Right lobe of liver (tissue), 6 donors: ENCODE data around the gene CCNL1. TPM values are rescaled to one million over a fixed set of nuclear protein-coding genes. Genes with fewer than 3 reads are reported as not detected.
A peak's percentile ranks its signal among the peaks of the same experiment; 100 is the strongest.

Experiments
- ATAC-seq, 4 donors: fragments of 200-7000 bp; cut with Tn5 transposase; one replicate each; pipeline ENCODE4 v1.9.1; 2020; ENCODE audit warnings: mild to moderate bottlenecking in 4 of 4, moderate library complexity in 4 of 4
- DNase-seq, 3 donors: peaks; one replicate each; pipeline ENCODE4 v3.0.0-alpha.2; 2020
- H3K27ac ChIP-seq, 3 donors: fragments of 200-600 bp; one replicate each; pipeline ENCODE4 v1.8.0; 2022
- H3K27me3 ChIP-seq, 2 donors: fragments of 200-600 bp; one replicate each; pipeline ENCODE4 v1.8.0; 2022
- H3K36me3 ChIP-seq, 4 donors: fragments of 200-600 bp; sonication (generic) in 1 of 4; one replicate each; pipeline versions ENCODE4 v1.5.1 to v1.8.0; 2017 to 2022; ENCODE audit warnings: control low read depth in 1 of 4
- H3K4me1 ChIP-seq, 4 donors: fragments of 200-600 bp; sonication (generic) in 1 of 4; one replicate each; pipeline versions ENCODE4 v1.5.1 to v1.8.0; 2017 to 2022; ENCODE audit warnings: control low read depth in 1 of 4
- H3K4me3 ChIP-seq, 3 donors: fragments of 200-600 bp; one replicate each; pipeline ENCODE4 v1.8.0; 2022
- H3K9me3 ChIP-seq, 4 donors: fragments of 200-600 bp; sonication (generic) in 1 of 4; one replicate each; pipeline versions ENCODE4 v1.5.1 to v1.8.0; 2017 to 2022; ENCODE audit warnings: control low read depth in 1 of 4
- POLR2A ChIP-seq: fragments of 450-650 bp; IDR thresholded peaks from one replicate; pipeline ENCODE4 v1.6.1; 2017; ENCODE audit warnings: antibody characterized with exemption, mild to moderate bottlenecking
- WGBS: methylation state at CpG from one replicate; pipeline ENCODE4 v1.1.6; 2018; ENCODE audit warnings: low coverage, low lambda C conversion rate; ENCODE audit not compliant: insufficient coverage; ENCODE audit errors: missing lambda C conversion rate; 5-methylcytosine and 5-hydroxymethylcytosine counted together
- intact Hi-C, 2 donors: fragments of 100-400 bp; cut with DNase I; formaldehyde crosslinking; loops; one replicate each; pipeline versions ENCODE4 v1.11.2 to v1.14.1; 2022
- total RNA-seq, 6 experiments: library from RNA; depleted of rRNA in 2 of 6; stranded (reverse); fragments of >200 nt in 2 of 6; fragmentation: NEBNext Ultra II Directional in 3 of 6; extraction: Animal tissue kit (Norgen Biotek cat#: 25700) in 3 of 6; gene quantifications; one replicate each; pipeline versions ENCODE4 v1.1.0 to v1.2.4, GENCODE V29; 2016 to 2023
- TF ChIP-seq, protein P1 (sequence below), 4 donors: fragments of 200-600 bp in 3 of 4; fragments of 450-650 bp in 1 of 4; IDR thresholded peaks; one replicate each; pipeline versions ENCODE4 v1.5.1 to v1.8.0; 2016 to 2022; ENCODE audit warnings: antibody characterized with exemption in 4 of 4, mild to moderate bottlenecking in 2 of 4
- donor health status: DM: no; HTN: yes; CAD: no.
- donor health status: DM: no; HTN: no; CAD: no.
- donor health status: DM: no; HTN: no; CAD: no.
- donor health status: DM: no; HTN: yes; CAD: no.
- donor health status: DM: no; HTN: yes; CAD: no.

CCNL1 gene
- total RNA-seq, 6 experiments from 2014 or later, result 34.0 to 153 (median 78.5) TPM

DNA sequence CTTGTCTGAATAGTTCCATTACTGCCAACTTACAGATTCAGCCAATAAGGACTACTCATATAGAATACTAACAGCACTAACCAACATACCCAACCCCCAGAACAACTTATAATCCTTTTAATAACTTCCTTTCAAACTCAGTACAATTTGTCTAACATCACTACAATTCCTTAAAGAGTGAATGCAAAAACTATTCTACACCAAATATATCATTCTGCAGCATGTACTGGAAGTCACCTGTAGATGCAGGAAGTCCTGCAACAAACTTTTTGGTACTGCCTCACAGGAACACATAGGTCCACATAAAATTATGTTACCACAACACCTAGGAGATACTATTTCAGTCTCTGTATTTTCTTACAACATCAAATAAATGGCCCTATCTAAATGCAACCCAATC, 2.1 kb downstream of the CCNL1 start:
- ATAC-seq (no peak), DNase-seq (no peak)
- TF ChIP-seq POLR2A, result no peak
- TF ChIP-seq, protein P1, sequence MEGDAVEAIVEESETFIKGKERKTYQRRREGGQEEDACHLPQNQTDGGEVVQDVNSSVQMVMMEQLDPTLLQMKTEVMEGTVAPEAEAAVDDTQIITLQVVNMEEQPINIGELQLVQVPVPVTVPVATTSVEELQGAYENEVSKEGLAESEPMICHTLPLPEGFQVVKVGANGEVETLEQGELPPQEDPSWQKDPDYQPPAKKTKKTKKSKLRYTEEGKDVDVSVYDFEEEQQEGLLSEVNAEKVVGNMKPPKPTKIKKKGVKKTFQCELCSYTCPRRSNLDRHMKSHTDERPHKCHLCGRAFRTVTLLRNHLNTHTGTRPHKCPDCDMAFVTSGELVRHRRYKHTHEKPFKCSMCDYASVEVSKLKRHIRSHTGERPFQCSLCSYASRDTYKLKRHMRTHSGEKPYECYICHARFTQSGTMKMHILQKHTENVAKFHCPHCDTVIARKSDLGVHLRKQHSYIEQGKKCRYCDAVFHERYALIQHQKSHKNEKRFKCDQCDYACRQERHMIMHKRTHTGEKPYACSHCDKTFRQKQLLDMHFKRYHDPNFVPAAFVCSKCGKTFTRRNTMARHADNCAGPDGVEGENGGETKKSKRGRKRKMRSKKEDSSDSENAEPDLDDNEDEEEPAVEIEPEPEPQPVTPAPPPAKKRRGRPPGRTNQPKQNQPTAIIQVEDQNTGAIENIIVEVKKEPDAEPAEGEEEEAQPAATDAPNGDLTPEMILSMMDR (IDR thresholded peaks at IDR 0.05), result no peak
- Histone ChIP-seq H3K4me3 (peak overlapping the region; percentile 82 to 84 (median 83)), H3K4me1 (peaks cover 0 to 59% (median 21%) of the 10 kb centered on the region in 4 donors), H3K27me3 (no peaks in the 10 kb centered on the region), H3K27ac (peak overlapping the region; percentile 100), H3K36me3 (peaks cover 12 to 58% (median 35%) of the 10 kb centered on the region in 4 donors), H3K9me3 (no peaks in the 10 kb centered on the region)
- intact Hi-C loops, result no loop called here

GRCh38 chr3:157156837-157157635, 2.9 kb downstream of the CCNL1 start:
- intact Hi-C loops, result no loop called here
- peaks cover 0 to 59% (median 21%) of the 10 kb centered on the region in 4 donors for H3K4me1 ChIP-seq
- ATAC-seq, result no peak
- peak overlapping the region; percentile 100 for H3K27ac ChIP-seq
- WGBS, result 50% methylated on average over 7 of the region's 7 CpGs
- peaks cover 12 to 66% (median 42%) of the 10 kb centered on the region in 4 donors for H3K36me3 ChIP-seq
- H3K27me3 ChIP-seq, result no peaks in the 10 kb centered on the region
- TF ChIP-seq, protein P1 (IDR thresholded peaks at IDR 0.05), result no peak
- TF ChIP-seq POLR2A, result no peak
- DNase-seq, result no peak
- H3K4me3 ChIP-seq, result peak overlapping the region; percentile 82 to 84 (median 83)
- no peaks in the 10 kb centered on the region for H3K9me3 ChIP-seq

DNA sequence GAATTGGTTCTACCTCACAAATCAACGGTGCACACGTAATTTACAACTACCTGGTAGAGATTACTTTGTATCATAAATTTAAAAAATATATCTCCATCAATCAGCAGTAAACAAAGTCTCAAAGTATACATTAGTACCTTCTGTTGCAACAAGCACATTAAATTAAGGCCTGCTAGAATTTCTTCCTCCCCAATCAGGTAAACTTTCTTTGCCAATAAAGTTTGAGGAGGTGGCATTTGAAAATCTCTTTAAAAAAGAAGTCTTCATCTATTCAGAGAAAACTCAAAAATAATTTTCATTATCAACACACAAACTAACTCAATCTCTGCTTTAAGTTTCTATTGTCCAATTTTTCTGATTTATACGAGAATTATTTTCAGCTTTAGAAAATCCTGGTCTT, 4.4 kb downstream of the CCNL1 start:
- H3K36me3 ChIP-seq, result peaks cover 12 to 80% (median 56%) of the 10 kb centered on the region in 4 donors
- no peak overlapping the region for H3K4me3 ChIP-seq
- H3K27me3 ChIP-seq, result no peaks in the 10 kb centered on the region
- no peaks in the 10 kb centered on the region for H3K9me3 ChIP-seq
- no peak for TF ChIP-seq POLR2A
- peak overlapping the region in 1 of 3 donors; percentile 6 for H3K27ac ChIP-seq
- no peak for ATAC-seq
- intact Hi-C loops, result no loop called here
- 38% methylated on average over 3 of the region's 3 CpGs for WGBS
- peaks cover 0 to 50% (median 21%) of the 10 kb centered on the region in 4 donors for H3K4me1 ChIP-seq
- DNase-seq, result no peak

DNA sequence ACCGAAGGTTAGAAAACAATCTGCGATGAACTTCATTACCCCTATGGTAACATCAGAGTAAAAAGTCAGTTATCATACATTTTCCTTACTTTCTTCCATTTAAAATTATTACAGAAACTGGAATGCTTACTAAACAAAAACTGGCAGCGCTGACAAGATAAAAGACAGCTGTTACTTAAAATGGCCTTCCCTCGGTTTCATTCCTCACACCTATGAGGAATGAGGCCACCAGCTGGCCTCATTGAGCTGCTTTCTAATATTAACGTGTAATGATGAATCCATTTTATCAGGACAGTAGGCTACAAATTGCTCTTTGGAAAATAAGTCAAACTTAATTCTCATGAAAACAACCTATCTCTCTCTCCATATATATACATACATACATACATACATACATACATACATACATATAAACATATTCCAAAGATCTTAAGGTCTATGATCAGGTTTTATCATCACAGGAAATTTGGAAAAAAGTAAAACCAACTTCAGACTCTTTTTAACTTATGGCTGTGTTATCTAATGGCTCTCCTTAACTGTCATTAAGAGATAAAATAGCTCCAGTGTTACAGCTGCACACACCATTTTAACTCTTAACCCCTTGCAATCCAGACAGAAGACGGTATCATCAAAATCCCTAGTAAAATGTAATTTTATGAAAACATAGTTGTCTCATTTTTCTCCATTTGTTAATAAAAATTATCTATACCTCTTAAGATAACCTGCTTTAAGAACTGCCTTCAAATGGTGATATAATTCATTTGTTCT, 5.2 kb downstream of the CCNL1 start:
- Histone ChIP-seq H3K4me1 (peaks cover 0 to 50% (median 21%) of the 10 kb centered on the region in 4 donors), H3K27me3 (no peaks in the 10 kb centered on the region), H3K4me3 (no peak overlapping the region), H3K36me3 (peaks cover 13 to 89% (median 64%) of the 10 kb centered on the region in 4 donors), H3K9me3 (no peaks in the 10 kb centered on the region), H3K27ac (peak overlapping the region in 1 of 3 donors; percentile 6)
- ATAC-seq, result no peak
- TF ChIP-seq, protein P1 (IDR thresholded peaks at IDR 0.05), result peak in 1 of 4 donors; percentile 2
- no peak for TF ChIP-seq POLR2A
- intact Hi-C loops, result no loop called here
- 39% methylated on average over 6 of the region's 6 CpGs for WGBS
- no peak for DNase-seq

DNA sequence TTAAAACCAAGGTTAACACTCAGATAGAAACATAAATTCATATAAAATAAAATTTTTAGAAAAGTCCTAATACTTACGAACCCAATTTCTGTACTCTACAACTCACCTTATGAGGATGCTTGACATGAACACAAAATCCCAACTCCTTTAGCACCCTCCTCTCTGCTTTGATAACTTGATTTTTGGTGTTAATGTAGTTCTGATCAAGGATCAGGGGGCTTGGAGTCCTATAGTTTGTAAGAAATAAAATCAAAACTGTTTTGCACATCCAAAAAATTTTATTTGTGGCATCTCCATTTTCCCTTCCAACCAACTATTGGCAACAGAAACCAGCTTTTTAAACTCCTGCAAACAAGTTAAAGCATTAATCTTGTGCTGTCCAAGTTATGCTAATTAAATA, 7.0 kb downstream of the CCNL1 start:
- no peak overlapping the region for H3K4me3 ChIP-seq
- no peak for TF ChIP-seq POLR2A
- TF ChIP-seq, protein P1 (IDR thresholded peaks at IDR 0.05), result no peak
- no peak overlapping the region for H3K27ac ChIP-seq
- intact Hi-C loops, result no loop called here
- peaks cover 0 to 39% (median 20%) of the 10 kb centered on the region in 4 donors for H3K4me1 ChIP-seq
- no peaks in the 10 kb centered on the region for H3K27me3 ChIP-seq
- ATAC-seq (no peak), DNase-seq (no peak)
- no peaks in the 10 kb centered on the region for H3K9me3 ChIP-seq
- WGBS, result 100% methylated on average over 1 of the region's 1 CpG
- H3K36me3 ChIP-seq, result peaks cover 31 to 97% (median 75%) of the 10 kb centered on the region in 4 donors
